NCI-H510A treated with DMSO at 0.1 percent for 48 hours (cell line): ENCODE results near the gene VIM.

Source experiments
- DNase-seq: peaks from one replicate; lab custom pipeline; 2025; lab: John Stamatoyannopoulos, UW

The VIM gene

GRCh38 chr10:17209881-17210280 is 18.2 kb upstream of the VIM start:
- DNase-seq: no peak

- no peak for DNase-seq
Observed at GRCh38 chr10:17210361-17210760, 17.7 kb upstream of the VIM start.

DNA sequence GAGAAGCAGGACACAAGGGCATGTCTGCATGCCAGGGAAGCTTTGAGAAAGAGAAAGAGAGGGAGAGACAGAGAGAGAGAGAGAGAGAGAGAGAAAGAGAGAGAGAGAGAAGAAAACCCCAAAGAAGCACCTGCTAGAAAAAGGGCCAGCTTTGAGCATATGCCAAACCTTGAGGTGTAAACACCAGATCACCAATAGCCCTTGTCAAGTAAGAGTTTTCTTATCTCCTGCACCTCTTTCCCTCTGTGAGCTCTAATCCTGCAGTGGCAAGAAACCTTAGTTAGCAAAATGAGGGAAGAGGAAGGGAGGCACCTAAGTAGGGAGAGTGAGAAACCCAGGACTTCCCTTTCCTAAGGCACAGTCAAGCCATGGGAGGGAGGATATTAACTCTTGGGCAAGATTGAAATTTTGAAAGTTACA is 15.2 kb upstream of the VIM start:
- no peak for DNase-seq

GRCh38 chr10:17213646-17214349 is 14.2 kb upstream of the VIM start:
- no peak for DNase-seq

- no peak for DNase-seq
Observed at GRCh38 chr10:17214526-17214925, 13.5 kb upstream of the VIM start.

DNA sequence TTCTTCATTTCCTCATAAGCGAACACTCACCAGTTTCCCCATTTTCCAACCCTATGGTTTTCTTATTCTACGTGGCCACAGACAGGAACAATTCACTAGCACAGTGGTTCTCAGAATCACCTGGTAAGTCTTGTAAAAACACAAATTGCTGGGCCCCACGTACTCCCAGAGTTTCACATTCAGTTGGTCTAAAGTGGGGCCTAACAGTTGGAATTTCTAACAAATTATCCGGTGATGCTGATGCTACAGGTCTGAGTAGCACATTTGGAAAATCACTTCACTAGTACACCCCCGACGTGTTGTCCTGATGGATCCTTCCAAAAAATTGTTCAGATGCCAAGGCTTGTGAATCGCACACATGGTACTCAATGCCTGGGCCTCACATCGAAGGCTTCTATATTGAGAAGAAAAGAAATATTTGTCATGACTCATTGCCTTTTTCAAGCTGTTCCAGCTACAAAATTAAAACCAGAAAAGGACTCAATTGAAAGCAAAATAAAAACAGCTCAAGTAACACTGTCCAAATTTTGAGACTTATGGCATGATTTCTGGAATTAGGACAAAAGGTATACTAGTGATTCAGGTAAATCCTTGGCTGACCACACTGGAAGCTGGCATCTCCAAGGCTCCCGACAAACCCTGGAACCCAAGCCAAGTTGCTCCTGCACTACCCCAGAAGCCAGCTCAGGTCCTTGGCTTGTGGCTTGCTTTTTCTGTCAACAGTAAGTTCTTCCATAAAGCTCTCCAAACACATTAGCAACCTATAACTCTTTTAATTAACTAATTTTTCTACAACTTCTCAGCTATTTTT is 12.9 kb upstream of the VIM start:
- DNase-seq: no peak

- no peak for DNase-seq
Observed at GRCh38 chr10:17215782-17216122, 12.3 kb upstream of the VIM start.

DNA sequence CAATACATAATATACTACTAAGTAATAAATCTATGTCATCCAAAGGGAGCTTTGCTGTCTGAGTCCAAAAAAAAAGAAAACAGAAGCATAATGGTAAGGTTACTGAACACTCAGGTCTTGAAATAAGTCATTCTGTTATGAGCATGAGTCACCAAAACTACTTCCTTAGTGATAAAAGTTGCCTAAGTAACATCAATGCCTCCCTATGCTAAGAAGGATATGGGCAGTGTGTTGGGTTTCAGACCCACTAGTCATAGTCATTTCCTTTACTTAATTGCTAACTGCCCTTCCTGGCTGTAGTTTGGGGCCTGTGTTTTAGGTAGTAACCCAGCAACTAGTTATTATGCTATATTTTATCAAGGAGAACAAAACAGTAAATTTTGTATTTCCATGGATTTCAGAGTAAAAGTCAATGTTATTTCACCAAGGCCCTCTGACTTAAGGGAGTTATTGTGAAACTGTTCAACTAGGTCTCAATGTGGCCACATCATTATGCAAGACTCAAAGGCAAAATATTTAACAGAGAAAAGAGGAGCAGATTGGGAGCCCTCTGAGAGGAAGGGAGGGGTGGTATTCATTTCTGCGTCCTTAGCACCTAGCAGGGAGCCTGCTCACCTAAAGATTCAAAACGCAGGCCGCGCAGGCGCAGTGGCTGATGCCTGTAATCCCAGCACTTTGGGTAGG is 11.7 kb upstream of the VIM start:
- DNase-seq: no peak

- no peak for DNase-seq
Observed at GRCh38 chr10:17216901-17217395, 11.1 kb upstream of the VIM start.

DNA sequence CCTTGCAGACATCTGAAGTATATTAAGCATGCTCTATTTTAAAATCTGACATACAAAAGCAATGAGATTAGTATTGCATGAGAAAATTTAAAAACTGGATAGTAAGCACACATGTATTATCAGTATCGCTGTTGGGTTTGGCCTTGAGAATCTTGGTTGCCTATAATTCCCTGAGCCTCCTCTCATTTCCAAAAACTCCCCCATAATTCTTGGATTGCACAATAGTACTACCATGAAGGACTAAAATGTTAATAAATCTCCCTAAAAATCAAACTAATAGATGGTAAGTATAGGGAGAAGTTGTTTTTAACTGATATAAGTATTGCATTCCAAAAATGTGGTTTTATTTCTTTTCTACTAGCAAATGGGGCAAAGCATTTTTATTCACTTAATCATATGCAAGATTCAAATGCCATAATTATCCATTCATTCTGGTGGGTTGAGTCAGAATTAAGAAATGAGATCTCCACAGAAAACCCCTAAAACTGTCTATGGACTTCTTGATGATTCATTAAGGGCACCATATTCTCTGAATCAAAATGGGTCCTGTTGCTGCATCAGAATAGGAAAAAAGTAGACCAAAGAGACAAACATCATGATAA is 10.3 kb upstream of the VIM start:
- no peak for DNase-seq

DNA sequence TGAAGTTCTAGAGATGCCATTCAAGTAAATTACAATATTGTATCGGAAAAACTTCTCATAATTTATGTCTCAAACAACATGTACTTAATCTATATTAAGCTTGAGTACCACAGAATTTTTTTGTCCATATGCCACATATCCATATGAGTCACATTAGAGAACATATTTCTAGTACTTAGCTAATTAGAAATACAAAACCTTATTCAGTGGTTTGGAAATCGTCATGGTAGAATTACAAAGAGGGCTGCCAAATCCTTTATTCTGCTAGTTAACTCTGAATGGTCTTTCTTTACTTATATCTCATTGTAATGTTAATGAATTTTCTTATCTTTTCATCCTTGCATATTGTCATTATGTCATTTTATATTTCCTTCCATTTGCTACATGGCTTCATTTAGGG is 9.0 kb upstream of the VIM start:
- DNase-seq: no peak

- no peak for DNase-seq
Observed at GRCh38 chr10:17220652-17221100, 7.4 kb upstream of the VIM start.

- DNase-seq: no peak
Observed at GRCh38 chr10:17222329-17222728, 5.7 kb upstream of the VIM start.

DNA sequence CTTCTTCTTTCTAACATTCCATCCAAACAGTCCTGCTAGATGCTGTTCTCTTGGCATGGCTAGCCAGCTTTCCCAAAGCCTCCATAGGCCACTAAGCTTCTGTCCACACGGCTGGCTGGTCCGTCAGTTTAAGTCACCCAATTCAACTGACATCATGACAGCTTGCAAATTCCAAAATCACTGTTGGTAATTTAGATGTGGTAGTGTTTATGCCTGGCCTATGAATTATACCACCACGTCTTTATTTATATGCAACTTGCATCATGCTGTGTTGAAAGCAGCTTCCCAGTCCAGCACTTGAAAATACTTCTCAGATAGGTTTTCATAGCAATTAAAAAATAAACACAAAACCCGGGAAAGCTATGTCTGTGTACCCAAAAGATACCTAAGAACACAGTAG is 2.2 kb upstream of the VIM start:
- DNase-seq: no peak

- DNase-seq: no peak
Observed at GRCh38 chr10:17226891-17227303, 1.1 kb upstream of the VIM start.

DNA sequence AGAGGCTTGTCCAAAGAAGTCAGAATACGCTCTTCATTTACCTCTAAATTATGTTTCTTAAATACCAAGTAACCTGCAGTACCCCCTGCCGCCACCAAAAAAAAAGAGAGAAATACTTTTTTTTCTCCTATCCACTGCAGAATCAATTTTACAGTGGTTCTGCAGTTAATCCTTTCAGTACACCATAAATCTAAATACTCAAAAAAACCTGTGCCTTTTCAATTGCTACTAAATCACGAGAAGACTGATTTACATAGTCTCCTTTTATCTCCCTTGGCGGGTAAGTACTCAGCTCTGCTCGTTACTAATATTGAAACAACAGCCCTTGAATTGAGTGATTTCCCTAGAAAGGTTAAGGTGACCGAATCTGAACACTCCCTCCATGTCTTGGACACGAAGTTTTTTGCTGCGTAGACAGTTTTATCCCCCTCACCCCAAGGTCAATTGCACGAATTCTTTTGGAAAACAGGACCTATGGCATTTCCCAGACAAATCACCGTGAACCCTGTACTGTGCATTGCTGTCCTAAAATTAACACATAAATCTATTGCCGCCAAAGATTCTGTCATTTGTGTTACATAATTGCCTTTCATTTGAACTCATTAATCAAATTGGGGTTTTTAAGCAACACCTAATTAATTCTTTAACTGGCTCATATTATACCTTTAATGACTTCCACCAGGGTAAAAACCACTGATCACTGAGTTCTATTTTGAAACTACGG is 512 bp upstream of the VIM start:
- DNase-seq: no peak

GRCh38 chr10:17229016-17229716 is 1.1 kb downstream of the VIM start:
- no peak for DNase-seq

- DNase-seq: peak; percentile 36
Observed at GRCh38 chr10:17229717-17229966, 1.6 kb downstream of the VIM start.

- peak; percentile 55 for DNase-seq
Observed at GRCh38 chr10:17229967-17230682, 2.1 kb downstream of the VIM start.

- no peak for DNase-seq
Observed at GRCh38 chr10:17231788-17232187, 3.7 kb downstream of the VIM start.
